GM18873 (cell line): ENCODE measurements around the gene PLD4.
"Not testable (repeated sequence)": the region's sequence is repeated elsewhere in the genome, so short reads cannot be mapped to it uniquely, and the experiment has no call there.

Experiments used
- ATAC-seq: cut with Tn5 transposase; IDR thresholded peaks from one replicate; pipeline ENCODE4 v1.9.1; 2021; ENCODE audit warnings: mild to moderate bottlenecking, moderate library complexity, moderate number of reproducible peaks; ENCODE audit not compliant: unreplicated experiment, low FRiP score

Gene PLD4

GRCh38 chr14:104939666-104940410, 15.2 kb downstream of the PLD4 start:
- no peak for ATAC-seq

GRCh38 chr14:104940526-104941150, 16.0 kb downstream of the PLD4 start:
- no peak for ATAC-seq

DNA sequence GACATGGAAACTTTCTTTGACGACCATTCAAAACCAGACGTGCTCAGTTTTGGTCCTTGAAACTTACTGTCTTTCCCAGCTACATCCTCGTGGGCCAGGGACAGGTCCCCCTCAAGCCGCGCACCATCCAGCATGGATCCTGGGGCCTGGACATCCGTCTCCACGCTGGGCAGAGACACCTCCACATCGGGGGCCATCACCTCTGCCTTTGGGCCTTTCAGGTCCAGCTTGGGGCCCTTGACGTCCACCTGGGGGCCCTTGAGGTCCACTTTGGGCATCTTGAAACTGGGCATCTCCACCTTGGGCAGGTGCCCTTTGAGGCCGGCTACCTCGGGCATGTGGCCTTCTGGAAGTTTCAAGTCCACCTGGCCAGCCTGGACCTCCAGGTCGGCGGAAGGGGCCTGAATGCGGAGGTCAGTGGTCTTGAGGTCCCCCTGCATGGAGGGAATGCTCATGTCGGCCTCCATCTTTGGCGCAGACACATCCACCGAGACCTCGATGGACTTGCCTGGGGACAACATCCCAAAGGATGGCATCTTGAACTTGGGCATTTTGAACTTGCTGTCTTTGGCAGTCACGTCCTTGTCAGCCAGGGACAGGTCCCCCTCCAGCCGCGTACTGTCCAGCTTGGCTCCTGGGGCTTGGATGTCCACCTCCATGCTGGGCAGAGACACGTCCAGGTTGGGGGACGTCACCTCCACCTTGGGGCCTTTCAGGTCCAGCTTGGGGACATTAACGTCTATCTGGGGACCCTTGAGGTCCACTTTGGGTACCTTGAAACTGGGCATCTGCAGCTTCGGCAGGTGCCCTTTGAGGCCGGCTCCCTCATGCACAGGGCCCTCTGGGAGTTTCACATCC, 17.1 kb downstream of the PLD4 start:
- no peak for ATAC-seq

DNA sequence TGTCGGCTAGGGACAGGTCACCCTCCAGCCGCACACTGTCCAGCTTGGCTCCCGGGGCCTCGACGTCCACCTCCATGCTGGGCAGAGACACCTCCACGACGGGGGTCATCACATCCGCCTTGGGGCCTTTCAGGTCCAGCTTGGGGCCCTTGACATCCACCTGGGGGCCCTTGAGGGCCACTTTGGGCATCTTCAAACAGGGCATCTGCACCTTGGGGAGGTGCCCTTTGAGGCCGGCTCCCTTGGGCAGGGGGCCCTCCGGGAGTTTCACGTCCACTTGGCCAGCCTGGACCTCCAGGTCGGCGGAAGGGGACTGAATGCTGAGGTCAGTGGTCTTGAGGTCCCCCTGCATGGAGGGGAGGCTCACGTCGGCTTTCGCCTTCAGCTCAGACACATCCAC, 17.9 kb downstream of the PLD4 start:
- ATAC-seq: no peak

DNA sequence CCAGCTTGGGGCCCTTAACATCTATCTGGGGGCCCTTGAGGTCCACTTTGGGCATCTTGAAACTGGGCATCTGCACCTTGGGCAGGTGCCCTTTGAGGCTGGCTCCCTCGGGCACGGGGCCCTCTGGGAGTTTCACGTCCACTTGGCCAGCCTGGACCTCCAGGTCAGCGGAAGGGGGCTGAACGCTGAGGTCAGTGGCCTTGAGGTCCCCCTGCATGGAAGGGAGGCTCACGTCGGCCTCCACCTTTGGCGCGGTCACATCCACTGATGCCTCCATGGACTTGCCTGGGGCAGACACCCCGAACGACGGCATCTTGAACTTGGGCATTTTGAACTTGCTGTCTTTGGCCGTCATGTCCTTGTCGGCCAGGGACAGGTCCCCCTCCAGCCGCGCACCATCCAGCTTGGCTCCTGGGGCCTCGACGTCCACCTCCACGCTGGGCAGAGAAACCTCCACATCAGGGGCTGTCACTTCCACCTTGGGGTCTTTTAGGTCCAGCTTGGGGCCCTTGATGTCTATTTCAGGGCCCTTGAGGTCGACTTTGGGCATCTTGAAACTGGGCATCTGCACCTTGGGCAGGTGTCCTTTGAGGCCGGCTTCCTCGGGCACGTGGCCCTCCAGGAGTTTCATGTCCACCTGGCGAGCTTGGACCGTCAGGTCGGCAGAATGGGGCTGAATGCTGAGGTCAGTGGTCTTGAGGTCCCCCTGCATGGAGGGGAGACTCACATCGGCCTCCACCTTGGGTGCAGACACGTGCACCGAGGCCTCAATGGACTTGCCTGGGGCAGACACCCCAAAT, 18.7 kb downstream of the PLD4 start:
- not testable (repeated sequence) for ATAC-seq

GRCh38 chr14:104944016-104944308, 19.3 kb downstream of the PLD4 start:
- ATAC-seq: not testable (repeated sequence)

- ATAC-seq: not testable (repeated sequence)
These were observed 19.9 kb downstream of the PLD4 start for GRCh38 chr14:104944436-104945205.

GRCh38 chr14:104945266-104945665, 20.6 kb downstream of the PLD4 start:
- not testable (repeated sequence) for ATAC-seq

DNA sequence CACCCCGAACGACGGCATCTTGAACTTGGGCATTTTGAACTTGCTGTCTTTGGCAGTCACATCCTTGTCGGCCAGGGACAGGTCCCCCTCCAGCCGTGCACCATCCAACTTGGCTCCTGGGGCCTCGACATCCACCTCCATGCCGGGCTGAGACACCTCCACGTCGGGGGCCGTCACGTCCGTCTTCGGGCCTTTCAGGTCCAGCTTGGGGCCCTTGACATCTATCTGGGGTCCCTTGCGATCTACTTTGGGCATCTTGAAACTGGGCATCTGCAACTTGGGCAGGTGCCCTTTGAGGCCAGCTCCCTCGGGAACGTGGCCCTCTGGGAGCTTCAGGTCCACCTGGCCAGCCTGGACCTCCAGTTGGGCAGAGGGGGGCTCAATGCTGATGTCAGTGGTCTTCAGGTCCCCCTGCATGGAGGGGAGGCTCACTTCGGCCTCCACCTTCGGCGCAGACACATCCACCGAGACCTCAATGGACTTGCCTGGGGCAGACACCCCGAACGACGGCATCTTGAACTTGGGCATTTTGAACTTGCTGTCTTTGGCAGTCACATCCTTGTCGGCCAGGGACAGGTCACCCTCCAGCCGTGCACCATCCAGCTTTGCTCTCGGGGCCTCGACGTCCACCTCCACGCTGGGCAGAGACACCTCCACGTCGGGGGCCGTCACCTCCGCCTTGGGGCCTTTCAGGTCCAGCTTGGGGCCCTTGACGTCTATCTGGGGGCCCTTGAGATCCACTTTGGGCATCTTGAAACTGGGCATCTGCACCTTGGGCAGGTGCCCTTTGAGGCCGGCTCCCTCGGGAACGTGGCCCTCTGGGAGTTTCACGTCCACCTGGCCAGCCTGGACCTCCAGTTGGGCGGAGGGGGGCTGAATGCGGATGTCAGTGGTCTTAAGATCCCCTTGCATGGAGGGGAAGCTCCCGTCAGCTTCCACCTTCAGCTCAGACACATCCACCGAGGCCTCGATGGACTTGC, 21.6 kb downstream of the PLD4 start:
- ATAC-seq: not testable (repeated sequence)

GRCh38 chr14:104947201-104947600, 22.5 kb downstream of the PLD4 start:
- not testable (repeated sequence) for ATAC-seq

GRCh38 chr14:104947881-104948735, 23.4 kb downstream of the PLD4 start:
- not testable (repeated sequence) for ATAC-seq

DNA sequence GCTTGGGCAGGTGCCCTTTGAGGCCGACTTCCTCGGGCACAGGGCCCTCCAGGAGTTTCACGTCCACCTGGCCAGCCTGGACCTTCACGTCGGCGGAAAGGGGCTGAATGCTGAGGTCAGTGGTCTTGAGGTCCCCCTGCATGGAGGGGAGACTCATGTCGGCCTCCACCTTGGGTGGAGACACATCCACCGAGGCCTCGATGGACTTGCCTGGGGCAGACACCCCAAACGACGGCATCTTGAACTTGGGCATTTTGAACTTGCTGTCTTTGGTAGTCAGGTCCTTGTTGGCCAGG, 24.0 kb downstream of the PLD4 start:
- no peak for ATAC-seq

GRCh38 chr14:104949406-104949955, 24.8 kb downstream of the PLD4 start:
- ATAC-seq: not testable (repeated sequence)

- ATAC-seq: no peak
These were observed 25.3 kb downstream of the PLD4 start for GRCh38 chr14:104950021-104950420.

DNA sequence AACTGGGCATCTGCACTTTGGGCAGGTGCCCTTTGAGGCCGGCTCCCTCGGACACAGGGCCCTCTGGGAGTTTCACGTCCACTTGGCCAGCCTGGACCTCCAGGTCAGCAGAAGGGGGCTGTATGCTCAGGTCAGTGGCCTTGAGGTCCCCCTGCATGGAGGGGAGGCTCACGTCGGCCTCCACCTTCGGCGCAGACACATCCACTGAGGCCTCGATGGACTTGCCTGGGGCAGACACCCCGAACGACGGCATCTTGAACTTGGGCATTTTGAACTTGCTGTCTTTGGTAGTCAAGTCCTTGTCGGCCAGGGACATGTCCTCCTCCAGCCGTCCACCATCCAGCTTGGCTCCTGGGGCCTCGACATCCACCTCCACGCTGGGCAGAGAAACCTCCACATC, 26.0 kb downstream of the PLD4 start:
- not testable (repeated sequence) for ATAC-seq

DNA sequence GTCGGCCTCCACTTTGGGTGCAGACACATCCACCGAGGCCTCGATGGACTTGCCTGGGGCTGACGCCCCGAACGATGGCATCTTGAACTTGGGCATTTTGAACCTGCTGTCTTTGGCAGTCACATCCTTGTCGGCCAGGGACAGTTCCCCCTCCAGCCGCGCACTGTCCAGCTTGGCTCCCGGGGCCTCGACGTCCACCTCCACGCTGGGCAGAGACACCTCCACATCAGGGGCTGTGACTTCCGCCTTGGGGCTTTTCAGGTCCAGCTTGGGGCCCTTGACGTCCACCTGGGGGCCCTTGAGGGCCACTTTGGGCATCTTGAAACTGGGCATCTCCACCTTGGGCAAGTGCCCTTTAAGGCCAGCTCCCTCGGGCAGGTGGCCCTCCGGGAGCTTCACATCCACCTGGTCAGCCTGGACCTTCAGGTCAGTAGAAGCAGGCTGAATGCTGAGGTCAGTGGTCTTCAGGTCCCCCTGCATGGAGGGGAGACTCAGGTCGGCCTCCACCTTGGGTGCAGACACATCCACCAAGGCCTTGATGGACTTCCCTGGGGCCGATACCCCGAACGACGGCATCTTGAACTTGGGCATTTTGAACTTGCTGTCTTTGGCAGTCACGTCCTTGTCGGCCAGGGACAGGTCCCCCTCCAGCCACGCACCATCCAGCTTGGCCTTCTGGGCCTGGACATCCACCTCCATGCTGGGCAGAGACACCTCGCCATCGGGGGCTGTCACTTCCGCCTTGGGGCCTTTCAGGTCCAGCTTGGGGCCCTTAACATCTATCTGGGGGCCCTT, 27.4 kb downstream of the PLD4 start:
- ATAC-seq: not testable (repeated sequence)

DNA sequence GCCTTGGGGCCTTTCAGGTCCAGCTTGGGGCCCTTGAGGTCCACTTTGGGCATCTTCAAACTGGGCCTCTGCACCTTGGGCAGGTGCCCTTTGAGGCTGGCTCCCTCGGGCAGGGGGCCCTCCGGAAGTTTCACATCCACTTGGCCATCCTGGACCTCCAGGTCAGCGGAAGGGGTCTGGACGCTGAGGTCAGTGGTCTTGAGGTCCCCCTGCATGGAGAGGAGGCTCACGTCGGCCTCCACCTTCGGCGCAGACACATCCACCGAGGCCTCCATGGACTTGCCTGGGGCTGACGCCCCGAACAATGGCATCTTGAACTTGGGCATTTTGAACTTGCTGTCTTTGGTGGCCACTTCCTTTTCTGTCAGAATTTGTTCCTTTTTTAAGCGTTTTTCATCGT, 28.4 kb downstream of the PLD4 start:
- no peak for ATAC-seq
